Ovary (tissue), 9 donors: Measurements from ENCODE around the gene IAH1. TPM values are rescaled to one million over a fixed set of nuclear protein-coding genes. Genes with fewer than 3 reads are reported as not detected.
"Not testable (repeated sequence)": the region's sequence is repeated elsewhere in the genome, so short reads cannot be mapped to it uniquely, and the experiment has no call there.

Experiments
- DNase-seq, 5 donors: peaks; one replicate each; pipeline ENCODE4 v3.0.0-alpha.2; 2019 to 2020
- H3K27ac ChIP-seq, 2 donors: fragments of 200-600 bp; one replicate each; pipeline versions ENCODE4 v1.5.1 to v1.8.0; 2019 to 2022
- H3K27me3 ChIP-seq: fragments of 200-600 bp; one replicate; pipeline ENCODE4 v1.8.0; 2022
- H3K36me3 ChIP-seq: fragments of 200-600 bp; sonication (generic); one replicate; pipeline ENCODE4 v1.5.1; 2019
- H3K4me1 ChIP-seq: one replicate; pipeline ENCODE4 v1.8.1; 2013; ENCODE audit warnings: mild to moderate bottlenecking, moderate library complexity; ENCODE audit not compliant: insufficient read depth
- H3K4me3 ChIP-seq: fragments of 200-600 bp; sonication (generic); one replicate; pipeline ENCODE4 v1.5.1; 2017
- H3K9me3 ChIP-seq, 2 donors: fragments of 200-600 bp in 1 of 2; sonication (generic) in 1 of 2; one replicate each; pipeline versions ENCODE4 v1.5.1 to v1.8.1; 2013 to 2019; ENCODE audit warnings: mild to moderate bottlenecking in 1 of 2, moderate library complexity in 1 of 2
- EP300 ChIP-seq: sonication (generic); formaldehyde crosslinking; IDR thresholded peaks from one replicate; pipeline ENCODE4 v1.6.1; 2017; ENCODE audit warnings: antibody characterized with exemption
- POLR2A ChIP-seq: fragments of 450-650 bp; IDR thresholded peaks from one replicate; pipeline ENCODE4 v1.6.1; 2017; ENCODE audit warnings: antibody characterized with exemption, mild to moderate bottlenecking, moderate library complexity
- WGBS, 3 donors: extraction: QIAGEN DNeasy Blood & Tissue Kit in 1 of 3; methylation state at CpG; one replicate each; pipeline versions ENCODE4 v1.1.5 to v1.1.7; 2013 to 2017; 5-methylcytosine and 5-hydroxymethylcytosine counted together
- intact Hi-C, 4 donors: fragments of 100-400 bp; cut with DNase I; formaldehyde crosslinking; loops; one replicate each; pipeline versions ENCODE4 v1.11.0 to v1.15.1; 2022 to 2023
- polyA plus RNA-seq, 2 donors: library from polyadenylated mRNA; stranded (reverse); fragments of 200-250 nt in 1 of 2; fragments of 350-450 nt in 1 of 2; fragmentation: Illumina TruSeq in 1 of 2; extraction: RNeasy Lipid Tissue Mini Kit (QIAGEN cat#74804) in 1 of 2; gene quantifications; one replicate each; pipeline ENCODE4 v1.2.3, GENCODE V29; 2013 to 2014
- total RNA-seq, 7 donors: library from RNA; depleted of rRNA in 2 of 7; stranded (reverse); fragments of >200 nt in 2 of 7; fragmentation: NEBNext Ultra II Directional in 3 of 7; extraction: Animal tissue kit (Norgen Biotek cat#: 25700) in 3 of 7; gene quantifications; one replicate each; pipeline versions ENCODE4 v1.1.0 to v1.2.4, GENCODE V29; 2016 to 2023
- TF ChIP-seq, protein P1 (sequence below), 3 donors: fragments of 450-650 bp in 2 of 3; fragments of 200-600 bp in 1 of 3; IDR thresholded peaks; one replicate each; pipeline versions ENCODE4 v1.5.1 to v1.8.0; 2016 to 2022; ENCODE audit warnings: antibody characterized with exemption in 3 of 3, mild to moderate bottlenecking in 1 of 3
- donor health status: DM: no; HTN: no; CAD: no; lungs with moderate emphysema.
- donor health status: DM: no; HTN: no; CAD: no.
- donor health status: Bipolar disorder and iron deficiency.
- donor health status: DM: yes; HTN: yes; CAD: no.
- donor health status: DM: no; HTN: no; CAD: no.
- donor health status: DM: yes; HTN: yes; CAD: no.

The IAH1 gene
- total and polyA plus RNA-seq, 9 donors: 36.8 to 61.8 (median 54.0) TPM

DNA sequence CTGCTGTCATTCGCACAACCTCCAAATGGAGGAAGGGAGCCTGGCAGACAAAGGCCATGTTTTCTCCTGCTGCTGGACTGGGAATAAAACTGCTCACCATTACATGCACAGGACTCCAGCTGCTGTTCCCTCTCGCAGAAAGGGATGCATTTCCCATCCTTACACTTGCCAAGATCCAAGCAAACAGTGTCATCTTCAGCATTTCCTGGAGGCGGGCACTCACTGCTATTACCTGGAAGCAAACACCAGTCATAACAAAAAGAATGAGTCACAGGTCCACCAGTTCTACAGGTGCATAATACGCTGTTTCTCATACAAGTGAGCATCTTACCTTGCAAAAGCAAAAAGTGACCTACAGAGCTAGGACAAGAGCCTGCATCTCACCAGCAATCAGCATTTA lies 22.7 kb downstream of the IAH1 start:
- DNase-seq: no peak
- TF ChIP-seq, protein P1, sequence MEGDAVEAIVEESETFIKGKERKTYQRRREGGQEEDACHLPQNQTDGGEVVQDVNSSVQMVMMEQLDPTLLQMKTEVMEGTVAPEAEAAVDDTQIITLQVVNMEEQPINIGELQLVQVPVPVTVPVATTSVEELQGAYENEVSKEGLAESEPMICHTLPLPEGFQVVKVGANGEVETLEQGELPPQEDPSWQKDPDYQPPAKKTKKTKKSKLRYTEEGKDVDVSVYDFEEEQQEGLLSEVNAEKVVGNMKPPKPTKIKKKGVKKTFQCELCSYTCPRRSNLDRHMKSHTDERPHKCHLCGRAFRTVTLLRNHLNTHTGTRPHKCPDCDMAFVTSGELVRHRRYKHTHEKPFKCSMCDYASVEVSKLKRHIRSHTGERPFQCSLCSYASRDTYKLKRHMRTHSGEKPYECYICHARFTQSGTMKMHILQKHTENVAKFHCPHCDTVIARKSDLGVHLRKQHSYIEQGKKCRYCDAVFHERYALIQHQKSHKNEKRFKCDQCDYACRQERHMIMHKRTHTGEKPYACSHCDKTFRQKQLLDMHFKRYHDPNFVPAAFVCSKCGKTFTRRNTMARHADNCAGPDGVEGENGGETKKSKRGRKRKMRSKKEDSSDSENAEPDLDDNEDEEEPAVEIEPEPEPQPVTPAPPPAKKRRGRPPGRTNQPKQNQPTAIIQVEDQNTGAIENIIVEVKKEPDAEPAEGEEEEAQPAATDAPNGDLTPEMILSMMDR (IDR thresholded peaks at IDR 0.05): no peak
- TF ChIP-seq EP300 (no peak), POLR2A (no peak)
- no peaks in the 10 kb centered on the region for H3K4me1 ChIP-seq
- H3K9me3 ChIP-seq: no peaks in the 10 kb centered on the region
- no peak overlapping the region for H3K4me3 ChIP-seq
- intact Hi-C loops: no loop called here
- no peak overlapping the region for H3K27ac ChIP-seq
- no peaks in the 10 kb centered on the region for H3K27me3 ChIP-seq
- no peaks in the 10 kb centered on the region for H3K36me3 ChIP-seq
- WGBS, 3 donors: 88 to 92% (median 92%) methylated on average over 4 of the region's 4 CpGs

DNA sequence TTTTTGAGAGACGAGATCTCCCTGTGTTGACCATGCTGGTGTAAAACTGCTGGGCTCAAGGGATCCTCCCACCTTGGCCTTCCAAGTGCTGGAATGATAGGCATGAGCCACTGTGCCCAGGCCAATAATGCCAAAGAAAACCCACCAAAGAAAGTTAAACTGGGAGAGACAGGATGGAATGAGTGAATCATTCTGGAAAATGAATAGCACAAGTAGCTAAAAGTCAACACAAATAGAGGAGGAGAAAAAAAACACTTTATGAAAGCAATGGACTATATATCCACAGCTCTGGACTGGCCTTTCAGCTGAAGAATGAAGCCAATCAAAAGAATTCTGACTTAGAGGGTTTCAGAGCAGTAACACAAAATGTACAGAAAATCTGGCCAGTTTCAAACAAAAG lies 23.9 kb downstream of the IAH1 start:
- no peak for DNase-seq
- no peaks in the 10 kb centered on the region for H3K36me3 ChIP-seq
- H3K27ac ChIP-seq: no peak overlapping the region
- TF ChIP-seq EP300 (no peak), POLR2A (no peak)
- TF ChIP-seq, protein P1 (IDR thresholded peaks at IDR 0.05): no peak
- H3K27me3 ChIP-seq: no peaks in the 10 kb centered on the region
- intact Hi-C loops: no loop called here
- no peaks in the 10 kb centered on the region for H3K9me3 ChIP-seq
- 41 to 58% (median 53%) methylated on average over 1 of the region's 1 CpG for WGBS, 3 donors
- H3K4me1 ChIP-seq: no peaks in the 10 kb centered on the region
- no peak overlapping the region for H3K4me3 ChIP-seq

DNA sequence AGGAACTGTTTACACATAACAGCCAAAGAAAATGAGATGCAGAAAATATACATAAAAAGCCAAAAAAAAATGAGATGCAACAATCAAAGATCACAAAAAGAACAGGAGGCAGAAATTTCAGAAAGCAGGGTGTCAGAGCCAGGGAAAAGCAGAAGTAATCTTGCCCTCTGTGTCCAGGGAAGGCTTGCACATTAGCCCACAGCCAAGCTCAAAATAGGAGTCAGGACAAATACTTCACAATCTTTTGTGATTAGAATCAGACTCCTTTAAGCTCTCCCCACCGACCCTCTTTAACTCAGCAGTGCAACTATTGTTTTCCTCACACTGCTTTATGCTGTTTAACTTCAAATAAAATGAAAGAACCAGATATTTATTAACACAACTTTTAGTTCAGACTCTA lies 34.6 kb downstream of the IAH1 start:
- 3 to 8% (median 8%) methylated on average over 1 of the region's 1 CpG for WGBS, 3 donors
- no peak for DNase-seq

DNA sequence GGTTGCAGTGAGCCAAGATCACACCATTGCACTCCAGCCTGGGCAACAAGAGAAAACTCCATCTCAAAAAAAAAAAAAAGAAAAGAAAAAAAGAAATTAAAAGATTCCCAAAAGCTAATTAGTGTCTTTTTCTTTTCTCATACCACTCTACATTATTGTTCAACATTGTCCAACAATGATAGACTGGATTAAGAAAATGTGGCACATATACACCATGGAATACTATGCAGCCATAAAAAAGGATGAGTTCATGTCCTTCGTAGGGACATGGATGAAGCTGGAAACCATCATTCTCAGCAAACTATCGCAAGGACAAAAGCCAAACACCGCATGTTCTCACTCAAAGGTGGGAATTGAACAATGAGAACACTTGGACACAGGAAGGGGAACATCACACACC lies 39.6 kb downstream of the IAH1 start:
- not testable (repeated sequence) for H3K27ac ChIP-seq, H3K36me3 ChIP-seq

More for the DNA sequence above, 34.6 kb downstream of the IAH1 start:
- peaks cover 3% of the 10 kb centered on the region for H3K4me1 ChIP-seq
- TF ChIP-seq, protein P1 (IDR thresholded peaks at IDR 0.05): no peak
- TF ChIP-seq EP300 (no peak), POLR2A (no peak)
- no peaks in the 10 kb centered on the region for H3K9me3 ChIP-seq
- H3K27me3 ChIP-seq: no peaks in the 10 kb centered on the region
- no peak overlapping the region for H3K27ac ChIP-seq
- no peak overlapping the region for H3K4me3 ChIP-seq
- intact Hi-C loops: no loop called here
- H3K36me3 ChIP-seq: no peaks in the 10 kb centered on the region

DNA sequence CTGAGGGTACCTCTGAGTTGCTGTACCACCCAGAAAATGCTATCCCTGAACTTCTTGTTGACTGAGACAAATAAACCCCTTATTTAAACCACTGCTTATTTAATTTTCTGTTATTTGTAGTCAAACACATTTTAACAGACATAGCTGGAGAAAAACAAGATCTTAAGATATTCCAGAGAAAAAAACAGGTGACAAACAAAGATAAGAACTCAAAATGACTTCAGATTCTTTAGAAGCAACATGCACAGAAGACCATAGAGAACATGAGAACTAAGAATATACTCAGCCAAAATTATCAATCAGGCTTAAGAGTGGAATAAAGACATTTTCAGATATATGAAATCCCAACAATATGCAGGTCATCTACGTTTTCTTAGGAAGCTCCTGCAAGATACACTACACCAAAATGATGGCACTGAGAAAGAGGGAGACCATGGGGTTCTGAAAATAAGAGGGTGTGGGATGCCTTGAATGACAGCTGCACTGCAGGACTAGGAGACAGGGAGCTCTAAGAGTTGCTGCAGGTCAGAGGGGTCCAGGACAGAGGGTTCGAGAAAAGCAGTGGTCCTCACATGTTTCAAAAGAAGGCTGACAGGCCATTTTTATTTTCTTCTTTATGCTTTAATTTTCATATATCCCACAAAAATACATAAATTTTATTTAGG lies 42.9 kb downstream of the IAH1 start:
- Histone ChIP-seq H3K27me3 (no peaks in the 10 kb centered on the region), H3K4me1 (no peaks in the 10 kb centered on the region), H3K9me3 (no peaks in the 10 kb centered on the region), H3K4me3 (no peak overlapping the region), H3K27ac (no peak overlapping the region), H3K36me3 (no peaks in the 10 kb centered on the region)
- DNase-seq: no peak
- WGBS, 3 donors: 82 to 88% (median 86%) methylated on average over 2 of the region's 2 CpGs
- intact Hi-C loops: no loop called here
- no peak for TF ChIP-seq EP300
- TF ChIP-seq, protein P1 (IDR thresholded peaks at IDR 0.05): no peak
- no peak for TF ChIP-seq POLR2A

More for the DNA sequence above, 39.6 kb downstream of the IAH1 start:
- intact Hi-C loops, H3K27me3 ChIP-seq, H3K4me1 ChIP-seq, H3K4me3 ChIP-seq, H3K9me3 ChIP-seq, DNase-seq: not testable (repeated sequence)
- 95 to 96% (median 96%) methylated on average over 3 of the region's 3 CpGs for WGBS, 3 donors
